Measurements from ENCODE around the gene PLVAP.

Gene PLVAP

DNA sequence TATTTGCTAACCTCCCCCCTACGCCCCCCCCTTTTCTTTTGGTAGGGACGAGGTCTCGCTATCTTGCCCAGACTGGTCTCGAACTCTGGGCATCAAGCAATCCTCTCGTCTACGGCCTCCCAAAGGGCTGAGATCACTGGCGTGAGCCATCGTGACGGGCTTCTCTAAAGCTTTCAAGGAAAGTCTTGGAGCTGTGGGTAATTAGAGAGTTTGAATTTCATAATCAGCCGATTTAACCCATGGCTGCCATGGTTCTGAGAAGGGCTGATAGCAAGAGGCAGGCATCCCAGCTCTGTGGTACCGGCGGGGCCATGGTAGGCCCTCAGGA is 73.2 kb downstream of the PLVAP start:
- peak overlapping the region; percentile 86 for H3K27ac ChIP-seq (ENCODE audit: low read depth, low read length)
- peaks cover 3 to 51% (median 38%) of the 10 kb centered on the region in 5 donors for H3K4me1 ChIP-seq (ENCODE audit: control insufficient read depth in 5 of 5, insufficient read depth in 5 of 5, low read length in 5 of 5)

DNA sequence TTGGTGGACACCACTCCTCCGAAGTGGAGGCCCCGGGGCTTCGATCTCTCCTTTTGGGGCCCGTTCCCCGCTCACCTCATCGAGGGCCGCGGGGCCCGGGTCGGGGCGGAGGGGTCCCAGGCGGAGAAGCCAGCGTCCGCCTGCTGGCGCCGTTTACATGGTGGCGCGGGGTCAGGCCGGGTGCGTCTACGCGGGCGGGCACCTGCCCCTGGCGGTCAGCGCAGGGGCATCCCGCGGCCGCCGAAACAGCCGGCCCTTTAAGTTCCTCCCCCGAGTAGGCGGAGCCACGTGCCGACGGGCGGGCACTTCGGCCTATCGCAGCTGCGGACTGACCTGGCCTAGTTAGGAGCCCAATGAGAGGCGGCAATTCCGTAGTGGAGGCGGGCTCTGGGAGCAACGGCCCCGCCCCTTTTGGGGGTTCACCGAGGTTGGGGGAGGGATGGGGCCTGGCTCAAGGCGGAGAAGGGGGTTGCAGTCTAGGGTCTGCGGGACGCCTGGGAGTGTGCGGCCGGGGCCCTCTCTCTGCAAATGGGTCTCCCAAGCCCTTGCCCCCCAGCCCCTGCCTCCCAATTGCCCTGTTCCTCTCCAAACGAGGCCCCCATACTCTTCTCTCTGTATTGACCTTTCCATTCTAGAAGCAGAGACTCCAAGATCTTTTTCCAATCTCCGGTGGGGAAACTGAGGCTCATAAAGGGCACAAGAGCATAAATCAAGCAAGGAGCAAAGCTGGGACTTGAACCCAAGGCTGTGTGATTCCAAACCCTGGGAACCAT is 73.8 kb downstream of the PLVAP start, which contains the start of gene ABHD8:
Gene ABHD8 (minus strand): TSS at position 259 of the 773 bp plus-strand sequence. CDS start 1,809 bp downstream, outside the sequence.
- H3K36me3 ChIP-seq (ENCODE audit: control insufficient read depth in 5 of 5, insufficient read depth in 5 of 5, low read length in 5 of 5) = peaks cover 0 to 9% (median 2%) of the 10 kb centered on the region in 5 donors
- H3K9me3 ChIP-seq (ENCODE audit: control insufficient read depth in 5 of 5, low read length in 5 of 5) = peaks cover 0 to under 1% (median 0%) of the 10 kb centered on the region in 5 donors
- H3K27ac ChIP-seq (ENCODE audit: low read depth, low read length) = peak within 1 kb of the TSS; percentile 86
- peak within 1 kb of the TSS; percentile 19 to 67 (median 62) for H3K4me3 ChIP-seq (ENCODE audit: low read depth in 1 of 5, low read length in 5 of 5)
- H3K9ac ChIP-seq (ENCODE audit: low read length in 5 of 5) = peak within 1 kb of the TSS in 4 of 5 donors; percentile 66 to 76 (median 72)
- H3K4me1 ChIP-seq (ENCODE audit: control insufficient read depth in 5 of 5, insufficient read depth in 5 of 5, low read length in 5 of 5) = peaks cover 3 to 49% (median 37%) of the 10 kb centered on the region in 5 donors
- H3K27me3 ChIP-seq (ENCODE audit: control insufficient read depth in 5 of 5, insufficient read depth in 4 of 5, low read length in 5 of 5) = no peaks in the 10 kb centered on the region

More for the DNA sequence above, 73.2 kb downstream of the PLVAP start:
- Histone ChIP-seq H3K9ac (ENCODE audit: low read length in 5 of 5) (no peak overlapping the region), H3K9me3 (ENCODE audit: control insufficient read depth in 5 of 5, low read length in 5 of 5) (no peaks in the 10 kb centered on the region), H3K27me3 (ENCODE audit: control insufficient read depth in 5 of 5, insufficient read depth in 4 of 5, low read length in 5 of 5) (no peaks in the 10 kb centered on the region), H3K4me3 (ENCODE audit: low read depth in 1 of 5, low read length in 5 of 5) (peak overlapping the region in 2 of 5 donors; percentile 22 to 28), H3K36me3 (ENCODE audit: control insufficient read depth in 5 of 5, insufficient read depth in 5 of 5, low read length in 5 of 5) (peaks cover 0 to 6% (median 2%) of the 10 kb centered on the region in 5 donors)

- peak overlapping the region; percentile 19 to 67 (median 62) for H3K4me3 ChIP-seq (ENCODE audit: low read depth in 1 of 5, low read length in 5 of 5)
- no peaks in the 10 kb centered on the region for H3K27me3 ChIP-seq (ENCODE audit: control insufficient read depth in 5 of 5, insufficient read depth in 4 of 5, low read length in 5 of 5)
- peaks cover 0 to 4% (median 3%) of the 10 kb centered on the region in 5 donors for H3K9me3 ChIP-seq (ENCODE audit: control insufficient read depth in 5 of 5, low read length in 5 of 5)
- peak overlapping the region in 4 of 5 donors; percentile 66 to 76 (median 72) for H3K9ac ChIP-seq (ENCODE audit: low read length in 5 of 5)
- H3K36me3 ChIP-seq (ENCODE audit: control insufficient read depth in 5 of 5, insufficient read depth in 5 of 5, low read length in 5 of 5) = peaks cover 0 to 12% (median 4%) of the 10 kb centered on the region in 5 donors
- no peak overlapping the region for H3K27ac ChIP-seq (ENCODE audit: low read depth, low read length)
- H3K4me1 ChIP-seq (ENCODE audit: control insufficient read depth in 5 of 5, insufficient read depth in 5 of 5, low read length in 5 of 5) = peaks cover 3 to 49% (median 37%) of the 10 kb centered on the region in 5 donors
Measured at GRCh38 chr19:17302391-17303166, 74.6 kb downstream of the PLVAP start.

Measured in subcutaneous abdominal adipose tissue (tissue), 5 donors.